ENCODE data around the gene SRD5A3.

The SRD5A3 gene

DNA sequence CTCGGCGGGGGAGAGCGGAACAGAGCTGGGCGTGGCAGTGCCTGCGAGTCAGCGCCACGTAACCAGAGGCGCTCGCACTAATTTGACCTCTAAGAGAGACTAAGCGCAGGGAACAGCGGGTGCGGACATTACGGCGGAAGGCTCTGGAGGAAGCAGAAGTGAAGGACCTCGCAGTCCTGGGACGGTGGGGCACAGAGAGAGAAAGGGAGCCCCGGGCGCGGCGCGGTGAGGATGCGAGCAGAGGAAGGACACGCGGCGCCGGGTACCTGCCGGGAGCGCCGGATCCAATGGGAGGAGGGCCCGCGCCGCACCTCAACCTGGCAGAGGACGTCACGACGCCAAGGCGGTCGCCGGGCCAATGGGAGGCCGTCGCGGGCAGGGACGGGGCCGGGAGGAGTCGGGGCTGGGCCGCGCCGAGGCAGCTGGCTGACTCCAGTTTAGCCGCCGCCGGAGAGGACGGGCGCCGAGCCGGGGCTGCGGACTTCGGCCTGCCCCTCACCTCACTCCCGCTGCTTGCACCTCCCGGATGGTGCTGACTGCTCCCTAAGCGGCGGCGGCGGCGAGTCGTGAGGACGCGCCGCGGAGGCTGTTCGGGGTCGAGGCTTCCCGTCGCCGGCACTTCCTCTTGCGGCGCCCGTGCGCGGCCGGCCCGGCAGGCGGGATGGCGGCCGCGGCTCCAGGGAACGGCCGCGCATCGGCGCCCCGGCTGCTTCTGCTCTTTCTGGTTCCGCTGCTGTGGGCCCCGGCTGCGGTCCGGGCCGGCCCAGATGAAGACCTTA lies 49.7 kb downstream of the SRD5A3 start, which contains the start of gene TMEM165:
Gene TMEM165 (plus strand): TSS at position 429 of the 779 bp plus-strand sequence. CDS start 233 bp downstream, at position 662.
- H3K4me3 ChIP-seq (ENCODE audit: low read depth, low read length), result peak within 1 kb of the TSS; percentile 75
- DNase-seq (ENCODE audit: low read depth), result peak; percentile 94
- TF ChIP-seq, protein P1, sequence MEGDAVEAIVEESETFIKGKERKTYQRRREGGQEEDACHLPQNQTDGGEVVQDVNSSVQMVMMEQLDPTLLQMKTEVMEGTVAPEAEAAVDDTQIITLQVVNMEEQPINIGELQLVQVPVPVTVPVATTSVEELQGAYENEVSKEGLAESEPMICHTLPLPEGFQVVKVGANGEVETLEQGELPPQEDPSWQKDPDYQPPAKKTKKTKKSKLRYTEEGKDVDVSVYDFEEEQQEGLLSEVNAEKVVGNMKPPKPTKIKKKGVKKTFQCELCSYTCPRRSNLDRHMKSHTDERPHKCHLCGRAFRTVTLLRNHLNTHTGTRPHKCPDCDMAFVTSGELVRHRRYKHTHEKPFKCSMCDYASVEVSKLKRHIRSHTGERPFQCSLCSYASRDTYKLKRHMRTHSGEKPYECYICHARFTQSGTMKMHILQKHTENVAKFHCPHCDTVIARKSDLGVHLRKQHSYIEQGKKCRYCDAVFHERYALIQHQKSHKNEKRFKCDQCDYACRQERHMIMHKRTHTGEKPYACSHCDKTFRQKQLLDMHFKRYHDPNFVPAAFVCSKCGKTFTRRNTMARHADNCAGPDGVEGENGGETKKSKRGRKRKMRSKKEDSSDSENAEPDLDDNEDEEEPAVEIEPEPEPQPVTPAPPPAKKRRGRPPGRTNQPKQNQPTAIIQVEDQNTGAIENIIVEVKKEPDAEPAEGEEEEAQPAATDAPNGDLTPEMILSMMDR (IDR thresholded peaks at IDR 0.05; ENCODE audit: insufficient read depth, low read depth, low read length, missing control alignments), result no peak

DNA sequence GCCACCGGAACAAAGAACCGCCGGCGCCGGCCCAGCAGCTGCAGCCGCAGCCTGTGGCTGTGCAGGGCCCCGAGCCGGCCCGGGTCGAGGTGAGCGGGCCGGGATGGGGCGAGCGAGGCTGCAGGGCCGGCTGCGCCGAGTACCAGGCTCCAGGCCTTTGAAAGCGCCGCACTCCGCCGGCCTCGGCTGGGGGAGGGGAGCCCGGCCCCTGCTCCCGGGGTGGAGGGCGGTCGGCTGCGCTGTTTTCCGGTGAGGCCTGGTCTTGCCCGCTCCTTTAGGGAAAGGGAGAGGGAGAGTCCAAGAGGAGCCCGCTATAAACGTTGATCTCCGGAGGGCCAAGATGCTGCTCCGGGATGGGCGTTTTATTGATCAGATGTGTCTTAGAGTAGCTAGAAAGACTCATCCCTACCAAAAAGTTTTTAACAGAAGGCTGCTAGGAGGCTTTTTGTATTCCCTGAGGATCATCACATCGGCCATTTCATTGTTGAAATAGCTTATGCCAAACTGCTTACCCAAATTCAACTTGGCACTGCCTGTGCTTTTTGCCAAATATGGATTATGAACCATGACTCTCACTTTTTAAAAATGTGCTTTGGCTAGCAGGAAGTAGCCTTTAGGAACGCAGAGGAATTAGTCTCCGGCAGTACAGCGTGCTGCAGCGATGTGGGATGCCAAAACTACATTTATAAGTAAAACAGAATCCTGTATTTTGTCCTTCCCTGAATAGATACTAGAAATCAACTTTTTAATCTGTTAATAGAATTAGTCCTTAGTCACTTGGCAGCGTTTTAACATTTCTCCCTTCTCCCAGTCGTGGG lies 50.5 kb downstream of the SRD5A3 start:
- H3K4me3 ChIP-seq (ENCODE audit: low read depth, low read length), result peak overlapping the region; percentile 75
- TF ChIP-seq, protein P1 (IDR thresholded peaks at IDR 0.05; ENCODE audit: insufficient read depth, low read depth, low read length, missing control alignments), result no peak
- peak; percentile 35 for DNase-seq (ENCODE audit: low read depth)

DNA sequence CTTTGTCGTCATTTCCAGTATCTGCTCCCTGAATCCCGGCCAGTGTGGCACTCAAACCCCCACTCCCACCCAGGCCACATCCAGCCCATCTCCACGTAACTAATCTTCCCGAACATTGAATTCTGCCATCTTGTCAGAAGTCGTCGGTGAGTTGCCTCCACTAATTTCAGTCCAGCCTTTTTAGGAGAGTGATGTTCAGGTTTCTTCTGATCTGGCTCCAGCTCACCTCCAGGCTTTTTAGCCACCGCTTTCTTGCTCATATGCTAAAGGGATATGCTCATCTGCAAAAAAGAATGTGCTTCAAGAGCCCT lies 51.0 kb downstream of the SRD5A3 start:
- DNase-seq (ENCODE audit: low read depth), result peak; percentile 12
- TF ChIP-seq, protein P1 (IDR thresholded peaks at IDR 0.05; ENCODE audit: insufficient read depth, low read depth, low read length, missing control alignments), result no peak
- peak overlapping the region; percentile 75 for H3K4me3 ChIP-seq (ENCODE audit: low read depth, low read length)

DNA sequence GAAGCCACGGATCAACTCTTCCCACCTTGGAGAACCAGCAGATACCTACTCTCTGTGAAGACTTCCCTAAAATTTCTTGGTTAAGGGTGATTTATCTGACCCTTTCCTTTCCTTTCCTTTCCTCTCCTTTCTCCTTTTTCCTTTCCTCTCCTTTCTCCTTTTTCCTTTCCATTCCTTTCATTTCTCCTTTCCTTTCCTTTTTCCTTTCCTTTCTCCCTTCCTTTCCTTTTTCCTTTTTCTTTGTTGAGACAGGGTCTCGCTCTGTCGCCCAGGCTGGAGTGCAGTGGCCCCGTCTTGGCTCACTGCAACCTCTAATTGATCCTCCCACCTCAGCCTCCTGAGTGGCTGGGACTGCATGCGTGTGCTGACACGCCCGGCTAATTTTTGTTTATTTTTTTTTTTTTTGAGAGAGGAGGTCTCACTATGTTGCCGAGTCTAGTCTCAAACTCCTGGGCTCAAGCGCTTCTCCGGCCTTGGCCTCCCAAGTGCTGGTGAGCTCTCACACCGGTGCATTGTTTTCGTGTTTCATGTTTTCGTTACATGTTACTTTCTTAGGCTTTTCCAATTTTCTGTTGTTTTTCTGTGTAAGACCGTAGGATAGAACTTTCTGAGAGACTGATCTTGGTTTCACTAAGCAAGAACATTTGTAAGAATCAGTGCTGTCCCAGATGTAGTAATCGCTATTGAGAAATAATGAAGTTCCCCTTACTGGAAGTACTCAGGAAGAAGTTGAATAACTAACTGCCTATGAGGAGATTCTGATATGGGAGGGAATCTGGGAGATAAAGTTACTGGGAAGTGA lies 51.7 kb downstream of the SRD5A3 start:
- H3K4me3 ChIP-seq (ENCODE audit: low read depth, low read length), result peak overlapping the region; percentile 75
- peak; percentile 30 for DNase-seq (ENCODE audit: low read depth)
- TF ChIP-seq, protein P1 (IDR thresholded peaks at IDR 0.05; ENCODE audit: insufficient read depth, low read depth, low read length, missing control alignments), result no peak

DNA sequence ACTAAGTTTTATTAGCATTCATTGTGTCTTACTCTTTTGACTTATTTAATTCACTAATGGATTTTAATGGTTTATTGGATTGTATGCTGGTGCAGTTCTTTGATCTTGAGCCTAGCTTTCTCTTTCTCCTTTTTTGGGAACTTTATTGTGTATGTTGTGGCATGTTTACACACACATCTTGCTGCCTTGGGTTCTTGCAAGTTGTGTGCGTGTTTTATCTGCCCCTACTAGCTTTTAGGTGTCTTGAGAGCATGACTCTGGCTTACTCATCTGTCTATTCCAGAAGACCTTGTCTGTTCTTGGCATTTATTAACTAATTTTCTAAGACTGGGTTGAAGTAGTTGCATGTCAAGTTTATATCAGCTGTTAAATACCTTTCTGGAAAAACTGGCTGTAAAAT lies 52.4 kb downstream of the SRD5A3 start:
- no peak for DNase-seq (ENCODE audit: low read depth)
- H3K4me3 ChIP-seq (ENCODE audit: low read depth, low read length), result peak overlapping the region; percentile 75
- TF ChIP-seq, protein P1 (IDR thresholded peaks at IDR 0.05; ENCODE audit: insufficient read depth, low read depth, low read length, missing control alignments), result no peak

DNA sequence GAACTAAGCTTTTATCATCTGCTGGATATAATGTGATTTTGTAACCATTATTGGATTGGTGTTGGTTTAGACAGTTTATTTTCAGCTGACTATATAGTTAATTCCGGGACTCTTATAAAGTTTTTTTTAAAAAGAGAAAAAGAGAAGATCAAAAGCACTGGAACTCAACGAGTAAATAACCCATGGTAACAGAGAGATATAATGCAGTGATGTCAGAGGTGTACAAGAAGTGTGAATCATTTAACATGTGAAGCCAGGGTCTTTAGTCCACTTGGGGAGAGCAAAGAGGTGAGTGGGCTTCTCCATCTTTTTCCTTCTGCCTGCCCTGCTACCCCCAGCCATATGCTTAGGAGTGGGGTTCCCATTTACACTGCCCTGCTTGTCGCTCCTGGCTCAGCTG lies 52.9 kb downstream of the SRD5A3 start:
- TF ChIP-seq, protein P1 (IDR thresholded peaks at IDR 0.05; ENCODE audit: insufficient read depth, low read depth, low read length, missing control alignments), result no peak
- peak overlapping the region; percentile 75 for H3K4me3 ChIP-seq (ENCODE audit: low read depth, low read length)
- DNase-seq (ENCODE audit: low read depth), result no peak

Data from GM12865 (cell line).